IMR-90 (cell line): ENCODE results near the gene CYRIA. TPM values are rescaled to one million over a fixed set of nuclear protein-coding genes. Genes with fewer than 3 reads are reported as not detected.

ENCODE experiments used
- ATAC-seq: fragments of 200-7000 bp; cut with Tn5 transposase; 2 replicates; pipeline ENCODE4 v1.9.1; 2020; ENCODE audit warnings: low read depth, mild to moderate bottlenecking, moderate library complexity
- BruUV-seq: library from RNA; stranded (reverse); fragments of 400-500 nt; replicated peaks from 2 replicates; lab custom pipeline; 2021; lab: Mats Ljungman, UMichigan
- CTCF ChIA-PET: fragments of 300-600 bp; formaldehyde crosslinking; extraction: SDS; loops from one replicate; lab custom pipeline; 2021; ENCODE audit warnings: antibody characterized with exemption; lab: Yijun Ruan, JAX
- POLR2A ChIA-PET: fragments of 300-600 bp; sonication (Branson Sonifier 250); formaldehyde crosslinking; loops from one replicate; lab custom pipeline; 2022; ENCODE audit warnings: antibody characterized with exemption; ENCODE audit not compliant: unreplicated experiment; lab: Charles Lee
- DNase-seq: peaks from one replicate; pipeline ENCODE4 v3.0.0; 2013
- H2AFZ ChIP-seq: replicated peaks from 2 replicates; pipeline ENCODE3; 2013; ENCODE audit warnings: low read length, mild to moderate bottlenecking; ENCODE audit not compliant: poor library complexity
- H2AK5ac ChIP-seq: 2 replicates; pipeline ENCODE4 v1.6.1; 2013; ENCODE audit warnings: low read depth, low read length, inconsistent platforms
- H2AK9ac ChIP-seq: replicated peaks from 2 replicates; pipeline ENCODE3; 2013; ENCODE audit warnings: mild to moderate bottlenecking, low read depth, low read length, moderate library complexity; ENCODE audit not compliant: poor library complexity
- H2BK120ac ChIP-seq: 2 replicates; pipeline ENCODE4 v1.6.1; 2013; ENCODE audit warnings: low read depth, low read length, inconsistent platforms
- H2BK15ac ChIP-seq: 3 replicates; pipeline ENCODE4 v1.6.1; 2013; ENCODE audit warnings: low read depth, low read length, inconsistent platforms
- H2BK20ac ChIP-seq: 2 replicates; pipeline ENCODE4 v1.6.1; 2013; ENCODE audit warnings: low read depth, mild to moderate bottlenecking, inconsistent platforms, low read length, moderate library complexity
- H2BK5ac ChIP-seq: 2 replicates; pipeline ENCODE4 v1.6.1; 2013; ENCODE audit warnings: mild to moderate bottlenecking, low read depth, low read length, inconsistent platforms; ENCODE audit not compliant: poor library complexity, severe bottlenecking
- H3K14ac ChIP-seq: replicated peaks from 2 replicates; pipeline ENCODE4 v1.6.1; 2013; ENCODE audit warnings: low read depth, low read length, inconsistent platforms
- H3K18ac ChIP-seq: 2 replicates; pipeline ENCODE4 v1.6.1; 2013; ENCODE audit warnings: low read depth, low read length, control low read depth
- H3K23ac ChIP-seq: 2 replicates; pipeline ENCODE4 v1.6.1; 2013; ENCODE audit warnings: low read depth, low read length, inconsistent platforms
- H3K27ac ChIP-seq: 2 replicates; pipeline ENCODE4 v1.5.1; 2013; ENCODE audit warnings: mild to moderate bottlenecking, control low read depth, low read length; ENCODE audit not compliant: insufficient read depth
- H3K27me3 ChIP-seq: 2 replicates; pipeline ENCODE4 v1.6.1; 2013; ENCODE audit warnings: low read length; ENCODE audit not compliant: control insufficient read depth, insufficient read depth
- H3K36me3 ChIP-seq: 2 replicates; pipeline ENCODE4 v1.6.1; 2013; ENCODE audit warnings: low read length, mixed read lengths; ENCODE audit not compliant: control insufficient read depth, insufficient read depth
- H3K4ac ChIP-seq: 2 replicates; pipeline ENCODE4 v1.6.1; 2013; ENCODE audit warnings: low read depth, low read length, inconsistent platforms
- H3K4me1 ChIP-seq: 2 replicates; pipeline ENCODE4 v1.6.1; 2013; ENCODE audit warnings: low read length, mixed read lengths; ENCODE audit not compliant: control insufficient read depth, insufficient read depth
- H3K4me2 ChIP-seq: 2 replicates; pipeline ENCODE4 v1.6.1; 2013; ENCODE audit warnings: low read depth, mild to moderate bottlenecking, control low read depth, low read length, moderate library complexity
- H3K4me3 ChIP-seq: 2 replicates; pipeline ENCODE4 v1.5.1; 2013; ENCODE audit warnings: low read depth, mild to moderate bottlenecking, control low read depth, low read length, moderate library complexity; ENCODE audit not compliant: insufficient read depth
- H3K56ac ChIP-seq: 2 replicates; pipeline ENCODE4 v1.6.1; 2013; ENCODE audit warnings: low read length, inconsistent platforms; ENCODE audit not compliant: insufficient read depth; ENCODE audit errors: extremely low read depth
- H3K79me1 ChIP-seq, 2 experiments: 2 replicates each; pipeline ENCODE4 v1.6.1; 2013; ENCODE audit warnings: low read length in 2 of 2, inconsistent platforms in 1 of 2, low read depth in 1 of 2
- H3K9ac ChIP-seq: 2 replicates; pipeline ENCODE4 v1.6.1; 2013; ENCODE audit warnings: low read depth, low read length, control low read depth
- H3K9me1 ChIP-seq: 2 replicates; pipeline ENCODE4 v1.6.1; 2013; ENCODE audit warnings: low read length, inconsistent platforms; ENCODE audit not compliant: insufficient read depth
- H3K9me3 ChIP-seq: 2 replicates; pipeline ENCODE4 v1.6.1; 2013; ENCODE audit warnings: low read length; ENCODE audit not compliant: control insufficient read depth, insufficient read depth
- H4K20me1 ChIP-seq: 2 replicates; pipeline ENCODE4 v1.6.1; 2013; ENCODE audit warnings: low read length, inconsistent platforms; ENCODE audit not compliant: insufficient read depth
- H4K5ac ChIP-seq: 2 replicates; pipeline ENCODE4 v1.6.1; 2013; ENCODE audit warnings: mild to moderate bottlenecking, low read depth, low read length, control low read depth
- H4K8ac ChIP-seq, 2 experiments: 2 replicates each; pipeline ENCODE4 v1.6.1; 2013; ENCODE audit warnings: low read depth in 2 of 2, low read length in 2 of 2, control low read depth in 1 of 2, inconsistent platforms in 1 of 2
- H4K91ac ChIP-seq: 2 replicates; pipeline ENCODE4 v1.6.1; 2013; ENCODE audit warnings: low read depth, low read length, inconsistent platforms; ENCODE audit not compliant: insufficient read depth
- ELK1 ChIP-seq: fragments of 150-350 bp; IDR thresholded peaks from 2 replicates; pipeline ENCODE4 v1.6.1; 2016; ENCODE audit warnings: low read depth, mild to moderate bottlenecking, low read length, moderate library complexity, borderline replicate concordance
- FOS ChIP-seq: fragments of 150-350 bp; IDR thresholded peaks from 2 replicates; pipeline ENCODE4 v1.6.1; 2016; ENCODE audit warnings: low read depth, low read length
- MAZ ChIP-seq: IDR thresholded peaks from 2 replicates; pipeline ENCODE4 v1.6.1; 2012; ENCODE audit warnings: low read depth, mild to moderate bottlenecking, low read length, improper control_type of control experiment, moderate library complexity, borderline replicate concordance
- RCOR1 ChIP-seq: IDR thresholded peaks from 2 replicates; pipeline ENCODE4 v1.6.1; 2012; ENCODE audit warnings: mild to moderate bottlenecking, low read length, improper control_type of control experiment; ENCODE audit not compliant: insufficient replicate concordance
- RFX5 ChIP-seq: IDR thresholded peaks from 2 replicates; pipeline ENCODE4 v1.8.0; 2012; ENCODE audit warnings: low read depth, mild to moderate bottlenecking, low read length, moderate library complexity
- WGBS, 2 experiments: methylation state at CpG; one replicate each; pipeline versions ENCODE4 v1.1.5 to v1.1.7; 2013; ENCODE audit warnings: missing lambda C conversion rate in 2 of 2; ENCODE audit not compliant: insufficient read length in 1 of 2; ENCODE audit errors: extremely low coverage in 2 of 2; 5-methylcytosine and 5-hydroxymethylcytosine counted together
- dilution Hi-C: fragments of 300-500 bp; cut with HindIII; formaldehyde crosslinking; loops from one replicate; pipeline ENCODE4 v1.14.3; 2018; ENCODE audit warnings: low sequenced_read_pairs; ENCODE audit not compliant: unreplicated experiment
- in situ Hi-C: fragments of 300-500 bp; cut with MboI; formaldehyde crosslinking; loops from 3 replicates; pipeline ENCODE4 v1.14.3; 2019; ENCODE audit warnings: low sequenced_read_pairs, inconsistent platforms, mixed read lengths
- intact Hi-C: fragments of 100-400 bp; cut with micrococcal nuclease; formaldehyde crosslinking; loops from 2 replicates; pipeline ENCODE4 v1.10.0; 2022
- polyA plus RNA-seq, 3 experiments: library from polyadenylated mRNA; depleted of rRNA; stranded (reverse); fragments of >200 nt; gene quantifications; 2 replicates each; pipeline ENCODE4 v1.2.3, GENCODE V29; 2012; ENCODE audit warnings: low replicate concordance in 1 of 3
- total RNA-seq: library from RNA; depleted of rRNA; stranded (reverse); fragments of >200 nt; gene quantifications from 2 replicates; pipeline ENCODE4 v1.2.3, GENCODE V29; 2012

Gene CYRIA
- total and polyA plus RNA-seq, 2 of the 4 experiments (the other 2 are of a cell fraction), result 1.7 to 3.8 TPM

- Histone ChIP-seq H3K9me1 (peaks cover under 1% of the 10 kb centered on the region; the same call in 1 of the 2 replicates), H3K18ac (no peak overlapping the region), H4K20me1 (no peaks in the 10 kb centered on the region), H2BK120ac (no peak overlapping the region), H3K4me2 (no peak overlapping the region), H2BK20ac (no peak overlapping the region), H3K79me1 (no peaks in the 10 kb centered on the region), H3K56ac (no peak overlapping the region), H2AK9ac (no peak overlapping the region), H3K9me3 (no peaks in the 10 kb centered on the region), H2AK5ac (no peak overlapping the region), H3K27me3 (no peaks in the 10 kb centered on the region), H3K4me1 (peaks cover 26% of the 10 kb centered on the region; the same call in 1 of the 2 replicates), H4K8ac (no peak overlapping the region), H2BK15ac (no peak overlapping the region), H2AFZ (no peak overlapping the region), H3K23ac (no peak overlapping the region), H2BK5ac (no peak overlapping the region), H3K27ac (no peak overlapping the region), H3K36me3 (no peaks in the 10 kb centered on the region), H3K4ac (no peak overlapping the region), H3K4me3 (no peak overlapping the region), H3K14ac (no peak overlapping the region), H4K5ac (no peak overlapping the region), H4K91ac (no peak overlapping the region), H3K9ac (no peak overlapping the region)
- POLR2A ChIA-PET, result no interaction called here
- TF ChIP-seq ELK1 (no peak), RCOR1 (no peak), MAZ (no peak), FOS (no peak), RFX5 (no peak)
- DNase-seq, result no peak
- no TSS peak for BruUV-seq
- in situ Hi-C loops, result no loop called here
- WGBS, 2 experiments, result no CpG with 5 or more reads among the region's 3 CpGs
- dilution Hi-C loops, result no loop called here
- CTCF ChIA-PET, result no interaction called here
- no peak for ATAC-seq
- intact Hi-C loops, result no loop called here
These were observed 35.2 kb downstream of the CYRIA start for GRCh38 chr2:16630463-16630862.
